Erythroblast (primary cell): Measurements from ENCODE around the gene FOXI1.
A peak's percentile ranks its signal among the peaks of the same experiment; 100 is the strongest.
"Not testable (repeated sequence)": the region's sequence is repeated elsewhere in the genome, so short reads cannot be mapped to it uniquely, and the experiment has no call there.

Source experiments
- DNase-seq, 2 experiments: peaks; one replicate each; lab custom pipeline; 2025; lab: John Stamatoyannopoulos, UW
- GATA1 ChIP-seq: IDR thresholded peaks from 2 replicates; pipeline ENCODE4 v1.6.1; 2011; ENCODE audit warnings: low read depth, mild to moderate bottlenecking, control low read depth, low read length, moderate library complexity
- POLR2A ChIP-seq: IDR thresholded peaks from 2 replicates; pipeline ENCODE4 v1.6.1; 2011; ENCODE audit warnings: mild to moderate bottlenecking, low read length

FOXI1 gene

DNA sequence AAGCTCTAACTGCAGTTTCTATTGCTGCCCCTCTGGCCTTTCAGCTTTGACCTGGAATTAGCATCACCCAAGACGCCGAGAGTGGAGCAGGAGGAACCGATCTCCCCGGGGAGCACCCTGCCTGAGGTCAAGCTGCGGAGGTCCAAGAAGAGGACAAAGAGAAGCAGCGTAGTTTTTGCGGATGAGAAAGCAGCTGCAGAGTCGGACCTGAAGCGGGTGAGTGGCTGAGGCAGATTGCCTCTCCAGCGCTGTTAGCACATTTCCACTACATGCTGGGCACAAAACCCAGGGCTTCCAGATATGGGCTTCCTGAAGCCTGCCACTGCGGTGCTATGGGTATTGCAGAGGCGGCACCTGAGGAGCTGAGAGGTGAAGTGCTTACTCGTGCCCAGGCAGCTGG is 26.8 kb upstream of the FOXI1 start:
- TF ChIP-seq GATA1 (no peak), POLR2A (no peak)
- no peak for DNase-seq

DNA sequence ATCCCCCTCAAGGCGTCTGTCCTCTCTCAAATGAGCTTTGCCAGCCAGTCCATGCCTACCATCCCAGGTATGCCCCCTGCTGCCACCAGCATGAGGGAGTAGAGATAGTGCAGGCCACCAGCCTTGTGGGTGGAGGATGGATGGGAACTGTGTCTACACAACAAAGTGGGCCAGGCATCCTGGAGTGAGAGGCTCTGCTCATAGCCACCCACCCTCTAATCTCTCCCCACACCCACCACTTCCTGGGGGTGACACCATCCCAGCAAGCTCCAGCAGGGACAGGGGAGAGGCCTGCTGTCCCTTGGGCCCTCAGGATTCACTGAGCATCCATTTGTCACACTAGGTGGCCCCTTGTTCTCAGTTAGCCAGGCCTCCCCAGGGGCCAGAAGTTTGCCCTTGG is 25.5 kb upstream of the FOXI1 start:
- TF ChIP-seq GATA1 (no peak), POLR2A (no peak)
- DNase-seq = no peak

- TF ChIP-seq POLR2A (no peak), GATA1 (no peak)
- DNase-seq = no peak
Observed at GRCh38 chr5:170080786-170081445, 24.8 kb upstream of the FOXI1 start.

DNA sequence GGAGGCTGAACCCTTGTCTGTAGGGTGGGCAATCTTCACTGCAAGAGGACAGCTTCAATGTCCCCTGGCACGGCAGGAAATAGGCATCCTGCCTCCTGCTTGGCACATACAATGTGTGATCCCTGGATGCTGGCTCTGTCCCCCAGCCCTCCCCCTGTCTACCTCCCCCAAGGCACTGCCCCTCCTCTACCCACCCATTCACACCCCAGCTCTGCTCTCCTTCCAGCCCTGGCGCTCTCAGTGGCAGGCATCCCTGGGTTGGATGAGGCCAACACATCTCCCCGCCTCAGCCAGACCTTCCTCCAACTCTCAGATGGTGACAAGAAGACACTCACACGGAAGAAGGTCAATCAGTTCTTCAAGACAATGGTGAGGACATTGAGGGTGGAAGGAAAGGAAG is 24.1 kb upstream of the FOXI1 start:
- no peak for DNase-seq
- TF ChIP-seq GATA1 (no peak), POLR2A (no peak)

- TF ChIP-seq POLR2A = no peak
- TF ChIP-seq GATA1 = no peak
- no peak for DNase-seq
Observed at GRCh38 chr5:170082701-170083100, 23.0 kb upstream of the FOXI1 start.

DNA sequence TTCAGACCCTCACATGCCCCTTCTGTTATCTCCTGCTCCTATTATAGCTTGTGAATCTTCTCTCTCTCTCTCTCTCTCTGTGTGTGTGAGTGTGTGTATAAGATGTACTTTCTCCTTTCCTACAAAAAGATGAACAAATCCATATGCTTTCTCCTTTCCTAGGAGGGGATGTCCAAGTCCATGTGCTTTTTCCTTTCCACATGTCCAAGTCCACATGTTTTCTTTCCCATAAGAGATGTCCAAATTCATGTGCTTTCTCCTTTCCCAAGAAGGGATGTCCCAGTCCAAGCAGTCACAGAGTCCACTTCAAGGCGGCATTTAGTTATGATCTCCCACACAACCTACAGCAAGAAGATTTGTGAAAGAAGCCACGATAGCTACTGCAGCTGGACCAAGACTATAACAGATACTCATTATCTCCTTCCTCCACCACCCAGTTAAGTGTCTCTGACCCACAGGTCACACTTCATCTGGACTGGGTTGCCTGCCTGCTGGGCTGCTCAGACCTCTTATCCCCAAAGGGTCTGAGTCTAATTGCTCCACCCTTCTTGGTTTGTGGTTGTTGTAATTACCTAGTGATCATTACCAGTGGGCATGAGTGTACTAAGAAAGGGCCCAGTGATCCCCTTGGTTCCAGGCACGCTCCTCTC is 18.4 kb upstream of the FOXI1 start:
- TF ChIP-seq GATA1 = no peak
- TF ChIP-seq POLR2A = no peak
- no peak for DNase-seq

DNA sequence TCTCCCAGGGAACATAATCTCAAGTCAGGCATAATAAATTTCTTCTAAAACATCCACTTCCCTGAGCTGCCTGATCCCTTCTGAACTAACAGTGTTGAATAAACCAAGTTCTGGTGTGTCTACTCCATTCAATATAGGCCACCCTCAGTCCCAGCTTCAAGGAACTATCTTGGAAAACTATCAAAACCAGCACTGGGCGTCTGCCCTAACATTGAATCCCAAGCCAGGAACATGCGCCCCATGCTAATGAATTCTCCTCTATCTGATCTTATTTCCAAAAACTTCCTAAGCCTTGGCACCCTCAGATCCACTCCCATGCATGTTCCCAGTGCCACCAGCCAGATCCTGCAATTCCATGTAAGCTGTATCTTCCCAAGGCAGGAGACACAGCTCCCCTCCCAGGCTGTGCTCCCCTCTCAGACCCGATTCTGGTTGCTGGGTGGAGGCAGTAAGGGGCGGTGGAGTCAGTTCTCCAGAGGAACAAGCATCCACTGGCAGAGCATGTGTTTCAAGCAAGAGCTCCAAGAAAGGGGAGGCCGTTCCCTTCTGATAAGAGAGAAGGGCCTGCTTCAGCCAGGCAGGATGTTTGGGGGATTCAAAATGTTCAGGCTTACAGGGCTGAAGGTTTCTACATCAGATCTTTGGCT is 13.1 kb upstream of the FOXI1 start:
- DNase-seq = no peak

GRCh38 chr5:170094329-170094728 is 11.4 kb upstream of the FOXI1 start:
- not testable (repeated sequence) for DNase-seq

More for the DNA sequence above, 13.1 kb upstream of the FOXI1 start:
- TF ChIP-seq GATA1 = no peak
- no peak for TF ChIP-seq POLR2A

GRCh38 chr5:170095646-170096045 is 10.1 kb upstream of the FOXI1 start:
- no peak for DNase-seq
- TF ChIP-seq GATA1 (no peak), POLR2A (no peak)

GRCh38 chr5:170097934-170098333 is 7.8 kb upstream of the FOXI1 start:
- no peak for DNase-seq

GRCh38 chr5:170100066-170100943 is 5.4 kb upstream of the FOXI1 start:
- TF ChIP-seq POLR2A (no peak), GATA1 (no peak)
- peak; percentile 71 to 82 for DNase-seq

More at GRCh38 chr5:170097934-170098333, 7.8 kb upstream of the FOXI1 start:
- TF ChIP-seq GATA1 = no peak
- TF ChIP-seq POLR2A = no peak

- DNase-seq = no peak
- no peak for TF ChIP-seq POLR2A
Observed at GRCh38 chr5:170103447-170103846, 2.2 kb upstream of the FOXI1 start.

DNA sequence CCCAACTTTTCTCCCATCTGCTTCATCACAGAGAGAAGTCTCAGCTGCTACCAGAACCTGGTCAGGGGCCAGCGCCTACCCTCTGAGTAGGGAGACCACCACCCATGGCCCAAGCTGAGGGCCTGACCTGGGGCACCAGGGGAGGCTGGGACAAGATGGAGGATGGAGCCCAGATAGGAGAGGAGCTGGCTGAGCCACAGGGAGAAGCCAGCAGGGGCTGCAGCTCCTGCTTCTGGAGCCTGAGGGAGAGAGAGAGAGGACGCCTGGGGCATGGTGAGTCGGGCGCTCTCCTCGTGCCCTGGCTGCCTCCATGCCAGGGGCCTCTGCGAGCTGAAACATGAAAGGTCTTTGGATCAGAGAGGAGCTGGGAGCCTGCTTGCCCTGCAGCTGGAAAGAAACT is 1.4 kb upstream of the FOXI1 start:
- no peak for DNase-seq
- TF ChIP-seq GATA1 = no peak
- TF ChIP-seq POLR2A = no peak

DNA sequence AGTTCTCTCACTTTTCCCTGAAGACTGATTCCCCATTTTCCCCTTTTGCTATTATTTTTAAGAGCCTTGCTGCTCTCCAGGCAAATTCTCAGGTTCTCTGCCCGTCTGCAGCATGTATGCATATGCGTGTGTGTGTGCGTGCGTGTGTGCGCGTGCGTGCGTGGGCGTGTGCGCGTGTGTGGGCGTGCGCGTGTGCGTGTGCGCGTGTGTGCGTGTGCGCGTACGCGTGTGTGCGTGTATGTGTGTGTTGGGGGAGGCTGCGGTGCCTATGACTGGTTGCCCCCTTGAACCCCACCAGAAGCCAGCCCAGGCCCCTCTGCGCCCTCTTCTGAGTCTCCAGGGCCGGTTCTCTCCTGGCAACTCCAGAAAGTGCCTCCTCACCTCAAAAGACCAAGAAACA is 987 bp upstream of the FOXI1 start:
- DNase-seq = no peak
- TF ChIP-seq GATA1 = no peak
- TF ChIP-seq POLR2A = no peak
